Prostate gland (tissue), 2 donors: Measurements from ENCODE around the gene PDE1C. TPM values are rescaled to one million over a fixed set of nuclear protein-coding genes. Genes with fewer than 3 reads are reported as not detected.

Source experiments
- DNase-seq: peaks from one replicate; pipeline ENCODE4 v3.0.0-alpha.2; 2019; ENCODE audit warnings: low spot score
- H3K27ac ChIP-seq, 2 donors: fragments of 200-600 bp; sonication (generic); 2 replicates each; pipeline ENCODE4 v1.5.1; 2017 to 2019
- H3K27me3 ChIP-seq: fragments of 200-600 bp; sonication (generic); replicated peaks from 2 replicates; pipeline ENCODE4 v1.5.1; 2019; ENCODE audit not compliant: insufficient read depth
- H3K36me3 ChIP-seq, 2 donors: fragments of 200-600 bp; sonication (generic); 1 replicate in 1 of 2; 2 replicates in 1 of 2; pipeline versions ENCODE4 v1.5.1 to v1.8.1; 2017 to 2019
- H3K4me1 ChIP-seq: fragments of 200-600 bp; sonication (generic); replicated peaks from 2 replicates; pipeline ENCODE4 v1.5.1; 2019
- H3K4me3 ChIP-seq, 2 donors: fragments of 200-600 bp; sonication (generic); 2 replicates each; pipeline ENCODE4 v1.5.1; 2017 to 2019
- H3K9me3 ChIP-seq: fragments of 200-600 bp; sonication (generic); 2 replicates; pipeline ENCODE4 v1.5.1; 2017
- CTCF ChIP-seq, 4 experiments: fragments of 200-600 bp in 2 of 4; fragments of 450-650 bp in 2 of 4; sonication (generic) in 2 of 4; IDR thresholded peaks; 1 replicate in 3 of 4; 2 replicates in 1 of 4; pipeline ENCODE4 v1.5.1; 2016 to 2019; ENCODE audit warnings: antibody characterized with exemption in 4 of 4, mild to moderate bottlenecking in 2 of 4, moderate library complexity in 2 of 4
- POLR2A ChIP-seq: fragments of 450-650 bp; IDR thresholded peaks from one replicate; pipeline ENCODE4 v1.6.1; 2016; ENCODE audit warnings: antibody characterized with exemption, mild to moderate bottlenecking
- POLR2AphosphoS5 ChIP-seq: sonication (generic); formaldehyde crosslinking; IDR thresholded peaks from one replicate; pipeline ENCODE4 v1.6.1; 2017; ENCODE audit warnings: antibody characterized with exemption
- WGBS: methylation state at CpG from one replicate; pipeline ENCODE4 v1.1.5; 2018; 5-methylcytosine and 5-hydroxymethylcytosine counted together
- intact Hi-C: fragments of 100-400 bp; cut with DNase I; formaldehyde crosslinking; loops from one replicate; pipeline ENCODE4 v1.14.2; 2022
- total RNA-seq, 2 donors: library from RNA; depleted of rRNA; stranded (reverse); fragments of >200 nt; gene quantifications; one replicate each; pipeline ENCODE4 v1.1.0, GENCODE V29; 2016

Gene PDE1C
- total RNA-seq, result 1 to 10 TPM; 2.4 to 4.2 TPM

DNA sequence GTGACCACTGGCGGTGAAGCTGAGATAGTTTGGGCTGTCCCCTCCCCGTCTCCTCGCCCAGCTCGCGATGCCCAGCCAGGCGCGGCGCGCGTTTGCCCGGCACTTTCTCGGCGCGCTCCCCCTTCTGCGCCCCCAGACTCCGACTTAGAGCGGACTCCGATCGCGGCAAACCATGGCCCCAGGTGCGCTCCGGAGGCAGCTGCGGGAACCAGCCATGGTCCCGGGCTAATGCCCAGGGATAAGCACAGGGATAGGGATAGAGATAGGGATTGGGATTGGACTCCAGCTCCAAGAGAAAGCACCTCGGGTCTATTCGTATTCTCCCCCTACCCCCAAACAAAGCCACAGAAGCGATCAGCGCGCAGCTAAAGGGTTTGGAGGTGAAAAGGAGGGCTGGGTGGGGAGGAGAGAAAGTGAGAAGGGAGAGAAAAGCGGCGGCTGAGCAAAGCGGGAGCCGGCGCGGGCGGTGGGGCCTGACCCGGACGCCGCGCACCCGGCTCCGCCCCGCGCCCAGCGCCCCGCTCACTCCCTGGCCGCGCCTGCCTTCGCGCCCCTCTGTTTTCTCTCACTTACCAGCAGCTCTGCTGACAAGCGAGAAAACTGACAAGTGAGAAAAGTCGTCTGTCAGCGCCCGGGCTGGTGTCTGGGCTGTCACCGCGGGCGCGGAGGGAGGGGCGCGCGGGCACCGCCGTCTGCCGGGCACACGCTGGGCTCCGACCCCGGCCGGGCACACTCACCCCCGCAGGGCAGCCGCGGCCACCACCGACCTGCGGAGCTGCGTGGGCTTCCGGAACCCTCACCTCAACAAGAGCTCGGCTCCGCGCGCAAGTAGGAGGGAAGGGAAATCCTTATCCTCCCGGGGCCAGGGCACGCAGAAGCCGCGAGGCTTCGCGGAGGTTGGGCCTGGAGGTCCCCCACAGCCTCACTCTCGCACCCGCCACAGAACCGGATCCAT, at the start of gene PDE1C:
Gene PDE1C (minus strand): TSS at position 2 of the 955 bp plus-strand sequence.
- Histone ChIP-seq H3K27me3 (no peaks in the 10 kb centered on the region), H3K9me3 (no peaks in the 10 kb centered on the region)

DNA sequence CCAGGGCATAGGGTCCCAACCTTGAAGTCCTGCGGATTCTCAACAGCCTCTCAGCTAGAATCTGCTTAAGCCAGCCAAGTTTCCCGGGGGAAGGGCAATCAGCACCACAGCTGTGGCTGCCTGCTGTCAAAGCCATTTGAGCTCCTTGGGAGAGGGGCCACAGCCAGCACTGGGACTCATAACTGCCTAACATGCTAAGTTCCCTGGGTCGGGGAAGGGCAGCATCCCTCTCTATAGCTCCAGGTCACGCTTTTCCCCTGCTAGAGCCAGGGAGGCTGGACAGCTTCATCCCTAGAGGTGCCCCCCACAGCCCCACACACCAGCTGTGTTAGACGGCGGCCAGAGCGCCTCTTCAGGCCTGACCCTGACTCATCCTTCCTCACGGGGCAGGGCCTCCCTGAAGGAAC, 49.6 kb upstream of the PDE1C start:
- no peak for DNase-seq
- Histone ChIP-seq H3K27ac (no peak overlapping the region), H3K27me3 (no peaks in the 10 kb centered on the region), H3K4me3 (no peak overlapping the region), H3K36me3 (no peaks in the 10 kb centered on the region), H3K9me3 (no peaks in the 10 kb centered on the region), H3K4me1 (no peaks in the 10 kb centered on the region)
- no peak for TF ChIP-seq POLR2AphosphoS5
- TF ChIP-seq POLR2A, result no peak
- intact Hi-C loops, result loop anchor here (10.0 kb wide), 1 partner anchor 1875 kb away; no protein-coding TSS in a partner anchor
- 80% methylated on average over 8 of the region's 8 CpGs for WGBS

More for the DNA sequence above, at the start of gene PDE1C:
- TF ChIP-seq CTCF (IDR thresholded peaks at IDR 0.05), result no peak
- no peak within 1 kb of the TSS for H3K27ac ChIP-seq
- H3K4me3 ChIP-seq, result peak within 1 kb of the TSS; percentile 30 to 33
- intact Hi-C loops, result no loop called here
- DNase-seq, result no peak
- H3K36me3 ChIP-seq, result no peaks in the 10 kb centered on the region
- 1% methylated on average over 85 of the region's 88 CpGs for WGBS
- H3K4me1 ChIP-seq, result no peaks in the 10 kb centered on the region

DNA sequence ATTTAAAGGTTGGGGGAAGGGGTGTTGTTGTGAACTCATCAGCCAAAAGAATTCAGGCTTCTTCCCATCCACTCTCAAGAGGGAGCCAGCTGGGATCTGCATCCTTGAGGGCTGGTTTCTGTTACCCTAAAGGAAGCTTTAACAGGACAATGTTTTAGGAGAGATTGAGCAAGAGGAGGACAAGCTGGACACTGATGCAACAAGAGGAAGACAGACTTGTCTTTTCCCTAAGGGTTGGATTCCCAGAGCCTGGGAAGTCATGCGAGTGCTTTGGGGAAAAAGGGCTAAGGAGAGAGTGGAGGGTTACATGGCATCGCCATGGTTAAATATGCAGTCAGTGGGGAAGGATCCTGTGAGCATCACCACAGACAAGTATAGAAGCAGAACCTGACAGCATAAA, 47.6 kb upstream of the PDE1C start:
- no peak for TF ChIP-seq POLR2A
- no peak for TF ChIP-seq CTCF (IDR thresholded peaks at IDR 0.05)
- TF ChIP-seq POLR2AphosphoS5, result no peak
- Histone ChIP-seq H3K27ac (no peak overlapping the region), H3K4me1 (no peaks in the 10 kb centered on the region), H3K36me3 (no peaks in the 10 kb centered on the region), H3K27me3 (no peaks in the 10 kb centered on the region), H3K4me3 (no peak overlapping the region), H3K9me3 (no peaks in the 10 kb centered on the region)
- 89% methylated on average over 2 of the region's 2 CpGs for WGBS
- intact Hi-C loops, result loop anchor here (10.0 kb wide), 1 partner anchor 1873 kb away; no protein-coding TSS in a partner anchor
- no peak for DNase-seq

DNA sequence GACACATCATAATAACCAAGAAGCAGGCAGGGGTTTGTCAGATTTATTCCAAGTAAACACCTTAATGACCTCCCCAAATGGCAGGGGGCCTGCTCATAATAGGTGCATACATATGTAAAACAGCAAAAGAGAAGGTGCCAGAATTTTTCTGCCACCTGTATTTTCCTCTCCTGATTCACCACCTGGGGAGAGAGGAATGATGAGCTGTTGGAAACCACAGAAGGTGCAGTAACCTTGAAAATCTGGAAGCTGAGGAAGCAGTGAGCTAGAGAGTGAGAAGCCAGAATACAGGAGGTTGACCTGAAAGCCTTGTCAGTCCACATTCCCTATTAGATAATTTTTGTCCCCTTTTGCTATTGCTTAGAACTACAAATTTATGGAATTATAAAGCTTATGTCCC, 46.2 kb upstream of the PDE1C start:
- Histone ChIP-seq H3K4me3 (no peak overlapping the region), H3K4me1 (no peaks in the 10 kb centered on the region), H3K27ac (no peak overlapping the region), H3K36me3 (no peaks in the 10 kb centered on the region), H3K9me3 (no peaks in the 10 kb centered on the region), H3K27me3 (no peaks in the 10 kb centered on the region)
- intact Hi-C loops, result loop anchor here (10.0 kb wide), 1 partner anchor 1872 kb away; no protein-coding TSS in a partner anchor
- no peak for DNase-seq
- no peak for TF ChIP-seq POLR2A
- no peak for TF ChIP-seq CTCF (IDR thresholded peaks at IDR 0.05)
- no peak for TF ChIP-seq POLR2AphosphoS5

DNA sequence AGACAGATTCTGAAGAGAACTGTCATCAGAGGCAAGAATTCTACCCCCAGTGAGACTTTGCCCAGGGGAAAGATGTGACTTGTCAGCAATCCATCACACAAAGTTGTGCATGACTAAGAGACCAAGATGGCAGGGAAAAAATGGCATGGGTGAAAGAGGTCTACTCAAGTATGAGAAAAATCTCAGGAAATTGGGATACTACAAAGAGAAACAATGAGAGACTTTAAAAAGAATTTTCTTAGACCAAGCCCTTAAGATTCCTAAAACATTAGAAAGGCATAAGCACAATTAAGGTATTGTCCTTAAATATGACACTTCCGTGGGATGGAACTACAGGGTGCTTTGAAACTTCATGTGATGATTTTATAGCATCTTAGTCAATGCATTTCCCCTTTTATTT, 45.6 kb upstream of the PDE1C start:
- Histone ChIP-seq H3K4me1 (no peaks in the 10 kb centered on the region), H3K4me3 (no peak overlapping the region), H3K27me3 (no peaks in the 10 kb centered on the region), H3K27ac (no peak overlapping the region), H3K36me3 (no peaks in the 10 kb centered on the region), H3K9me3 (no peaks in the 10 kb centered on the region)
- TF ChIP-seq POLR2A (no peak), CTCF (IDR thresholded peaks at IDR 0.05) (no peak), POLR2AphosphoS5 (no peak)
- WGBS, result 54% methylated on average over 1 of the region's 1 CpG
- DNase-seq, result no peak
- intact Hi-C loops, result loop anchor here (10.0 kb wide), 1 partner anchor 1871 kb away; no protein-coding TSS in a partner anchor
